GM19463 (cell line): ENCODE results near the gene C2CD4D.

Source experiments
- ATAC-seq: cut with Tn5 transposase; IDR thresholded peaks from one replicate; pipeline ENCODE4 v1.9.1; 2021; ENCODE audit warnings: mild to moderate bottlenecking, moderate library complexity; ENCODE audit not compliant: unreplicated experiment

The C2CD4D gene

GRCh38 chr1:151815716-151816327 lies 23.8 kb downstream of the C2CD4D start:
- no peak for ATAC-seq

- no peak for ATAC-seq
Observed at GRCh38 chr1:151814971-151815545, 24.6 kb downstream of the C2CD4D start.

- ATAC-seq = no peak
Observed at GRCh38 chr1:151814426-151814825, 25.2 kb downstream of the C2CD4D start.

- no peak for ATAC-seq
Observed at GRCh38 chr1:151813271-151813977, 26.2 kb downstream of the C2CD4D start.

GRCh38 chr1:151811181-151811580 lies 28.4 kb downstream of the C2CD4D start:
- no peak for ATAC-seq

DNA sequence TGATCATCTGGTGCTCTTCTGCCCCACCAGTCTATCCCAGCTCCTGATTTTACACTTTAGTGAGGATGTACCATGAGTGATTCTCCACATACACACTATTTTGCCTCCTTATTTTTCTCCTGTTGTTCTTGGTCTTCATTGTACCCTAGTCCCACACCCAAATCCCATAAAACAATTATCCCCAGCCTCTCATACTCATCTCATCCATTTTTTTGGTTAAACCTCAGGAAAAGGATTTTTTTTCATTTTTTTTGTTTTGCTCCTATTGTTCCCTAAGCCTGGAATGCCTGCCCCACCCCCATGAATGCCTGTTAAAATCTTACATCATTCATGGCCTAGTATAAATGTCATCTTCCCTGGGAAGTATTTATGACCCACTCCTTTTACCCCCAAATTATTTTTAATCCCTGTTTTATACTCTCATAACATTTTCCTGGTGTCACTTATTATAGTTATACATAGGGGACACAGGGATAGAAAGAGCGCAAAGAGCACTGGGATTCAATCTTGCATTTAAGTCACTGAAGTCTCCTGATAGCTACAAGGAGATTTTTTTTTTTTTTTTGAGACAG lies 29.5 kb downstream of the C2CD4D start:
- no peak for ATAC-seq

- ATAC-seq = no peak
Observed at GRCh38 chr1:151809290-151809984, 30.2 kb downstream of the C2CD4D start.

GRCh38 chr1:151807766-151808165 lies 31.9 kb downstream of the C2CD4D start:
- ATAC-seq = no peak

DNA sequence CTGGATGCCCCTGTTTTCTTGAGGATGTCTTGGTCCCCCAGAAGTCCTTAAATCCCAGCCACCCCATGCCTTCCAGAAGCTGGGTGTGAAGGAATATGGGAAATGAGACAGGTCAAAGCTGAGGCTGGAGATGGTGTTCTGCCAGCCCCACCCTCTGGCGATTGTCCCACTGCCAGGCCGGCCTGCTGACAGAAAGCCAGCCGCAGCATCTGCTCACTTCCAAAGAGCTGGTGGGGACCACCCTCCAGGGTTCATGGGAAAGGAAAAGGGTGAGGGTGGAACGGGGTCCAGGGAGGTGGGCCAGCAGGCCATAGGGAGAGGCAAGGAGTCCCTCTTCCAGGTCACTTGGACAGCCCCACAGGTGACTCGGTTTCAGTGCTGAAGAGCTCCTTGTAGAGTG lies 32.5 kb downstream of the C2CD4D start:
- no peak for ATAC-seq

GRCh38 chr1:151806170-151806569 lies 33.5 kb downstream of the C2CD4D start:
- ATAC-seq = no peak

DNA sequence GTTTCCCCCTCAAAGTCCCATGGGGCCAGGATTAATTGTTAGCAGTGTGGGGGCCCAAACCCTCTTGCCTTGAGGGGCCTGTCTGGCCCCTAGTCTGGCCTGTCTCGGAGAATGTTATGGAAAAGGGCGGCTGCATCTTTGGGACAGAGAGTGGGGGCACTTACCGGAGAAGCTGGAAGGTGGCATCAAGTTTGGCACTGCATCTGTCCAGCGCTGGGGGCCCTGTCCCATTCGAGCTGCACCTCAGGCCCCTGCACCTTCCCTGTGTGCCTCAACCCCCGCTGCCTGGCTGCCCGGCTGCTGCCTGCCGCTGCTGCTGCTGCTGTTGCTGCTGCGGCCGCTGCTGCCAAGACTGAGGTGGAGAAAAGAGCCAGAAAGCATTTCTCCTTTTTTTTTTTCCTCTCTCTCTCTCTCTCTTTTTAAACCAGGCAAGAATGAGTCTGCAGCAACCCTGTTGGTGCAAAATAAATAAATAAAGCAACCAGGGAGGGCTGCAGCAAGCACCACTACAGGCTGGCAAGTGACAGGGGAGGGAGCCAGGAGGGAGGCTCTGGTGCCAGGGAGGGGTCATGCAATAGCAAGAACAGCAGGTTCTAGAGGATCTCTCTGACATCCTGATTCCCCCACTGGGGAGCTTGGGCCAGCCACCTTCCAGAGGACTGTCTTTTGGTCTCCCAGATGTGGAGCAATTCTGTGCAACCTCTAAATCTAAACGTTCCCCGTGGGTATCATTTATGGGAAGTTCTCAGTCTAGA lies 34.4 kb downstream of the C2CD4D start, which contains the start of gene LINGO4:
TSS of gene LINGO4 (minus strand) at position 354 of the 755 bp plus-strand sequence. CDS start 2,715 bp downstream, outside the sequence.
- no peak for ATAC-seq

GRCh38 chr1:151803915-151804314 lies 35.7 kb downstream of the C2CD4D start:
- ATAC-seq = no peak

DNA sequence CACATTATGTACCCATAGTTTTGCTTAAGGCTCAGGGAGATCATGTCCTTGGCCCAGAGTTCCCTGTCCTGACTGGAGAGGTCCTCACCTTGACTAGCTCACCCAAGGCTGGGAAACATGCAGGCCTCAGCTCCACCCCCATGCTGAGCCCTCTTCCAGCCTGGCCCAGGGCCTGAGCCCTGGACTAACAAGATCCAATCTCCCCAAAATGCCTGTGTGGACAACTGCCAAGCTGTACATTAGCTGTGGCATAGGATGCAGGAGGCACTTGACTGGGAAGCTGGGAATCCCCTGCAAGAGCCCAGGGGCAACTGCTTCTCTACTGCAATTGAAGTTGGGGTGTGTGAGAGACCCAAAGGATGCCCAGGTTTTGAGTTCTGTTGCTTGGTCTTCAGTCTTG lies 36.5 kb downstream of the C2CD4D start:
- no peak for ATAC-seq

- ATAC-seq = no peak
Observed at GRCh38 chr1:151802372-151802771, 37.2 kb downstream of the C2CD4D start.

DNA sequence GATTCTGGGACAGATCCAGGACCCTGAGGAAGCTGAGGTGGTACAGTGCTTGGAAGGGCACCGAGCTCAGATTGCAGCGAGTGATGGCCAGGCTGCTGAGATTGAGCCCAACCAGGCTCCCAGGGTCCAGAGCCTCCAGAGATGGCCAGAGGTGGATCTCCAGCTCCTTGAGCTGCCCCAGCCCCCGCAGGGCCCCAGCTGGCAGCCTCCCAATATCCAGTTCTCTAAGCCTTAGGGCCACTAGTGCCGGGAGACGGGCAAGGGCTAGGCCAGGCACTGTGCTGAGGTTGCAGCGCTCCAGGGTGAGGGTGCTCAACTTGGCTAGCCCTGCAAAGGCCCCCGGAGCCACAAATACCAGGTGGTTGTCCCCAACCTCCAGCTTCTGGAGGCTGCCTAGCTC lies 37.8 kb downstream of the C2CD4D start:
- no peak for ATAC-seq

DNA sequence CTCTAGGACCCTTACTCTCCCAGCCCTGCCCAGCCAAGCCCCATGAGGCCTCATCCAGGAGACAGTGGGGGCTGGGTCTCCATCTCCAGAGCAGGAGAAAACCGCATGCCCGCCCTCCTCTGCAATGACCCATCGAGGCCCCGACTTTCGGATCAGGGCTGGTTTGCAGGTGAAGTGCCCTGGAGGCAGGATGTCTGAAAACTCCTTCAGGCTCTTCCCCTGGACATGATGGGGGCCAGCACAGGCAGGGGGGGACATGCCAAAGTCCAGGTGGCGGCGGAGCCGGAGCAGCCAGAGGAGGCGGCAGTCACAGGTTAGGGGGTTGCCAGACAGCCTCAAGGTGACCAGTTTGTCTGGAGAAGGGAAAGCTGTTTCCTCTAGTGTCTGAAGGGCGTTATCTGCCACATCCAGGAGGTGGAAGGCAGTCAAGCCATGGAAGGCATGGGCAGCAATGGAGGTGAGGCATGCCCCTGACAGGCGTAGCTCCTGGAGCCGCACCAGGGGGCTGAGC lies 38.3 kb downstream of the C2CD4D start:
- ATAC-seq = no peak

GRCh38 chr1:151800830-151801229 lies 38.8 kb downstream of the C2CD4D start:
- no peak for ATAC-seq

- ATAC-seq = no peak
Observed at GRCh38 chr1:151799179-151800022, 40.2 kb downstream of the C2CD4D start.

DNA sequence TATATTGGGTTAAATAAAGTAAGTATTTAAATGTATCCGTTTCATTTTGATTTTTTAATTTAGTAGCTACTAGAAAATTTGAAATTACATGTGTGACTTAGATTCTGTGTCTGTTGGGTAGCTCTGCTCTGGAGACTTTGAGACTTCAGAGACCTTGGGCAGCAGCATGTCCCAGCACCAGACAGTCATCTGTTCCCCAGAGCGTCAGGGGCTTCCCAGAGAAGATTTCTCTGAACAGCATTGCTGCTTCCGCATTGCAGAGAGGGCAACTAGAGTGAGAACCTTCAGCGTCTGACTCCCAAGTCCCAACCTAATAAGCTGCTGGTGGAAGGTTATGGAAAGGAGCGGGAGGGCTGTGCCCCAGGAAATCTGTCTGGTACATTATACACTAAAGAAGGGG lies 41.0 kb downstream of the C2CD4D start:
- no peak for ATAC-seq
